H9 (cell line): ENCODE measurements around the gene UNC5C. TPM values are rescaled to one million over a fixed set of nuclear protein-coding genes. Genes with fewer than 3 reads are reported as not detected.

Source experiments
- DNase-seq: peaks from one replicate; pipeline ENCODE4 v3.0.0-alpha.2; 2017
- H2AFZ ChIP-seq: one replicate; pipeline ENCODE4 v1.6.1; 2013; ENCODE audit warnings: mild to moderate bottlenecking, low read length, control low read depth, moderate library complexity
- H2AK5ac ChIP-seq: 2 replicates; pipeline ENCODE4 v1.6.1; 2013; ENCODE audit warnings: low read length, control low read depth, mixed read lengths; ENCODE audit not compliant: insufficient read length
- H2BK120ac ChIP-seq: one replicate; pipeline ENCODE4 v1.6.1; 2013; ENCODE audit warnings: low read depth, mild to moderate bottlenecking, low read length, control low read depth, inconsistent platforms; ENCODE audit not compliant: poor library complexity, severe bottlenecking
- H2BK12ac ChIP-seq: 2 replicates; pipeline ENCODE4 v1.6.1; 2013; ENCODE audit warnings: low read length, control low read depth, mixed read lengths, low read depth; ENCODE audit not compliant: insufficient read length
- H2BK15ac ChIP-seq: 2 replicates; pipeline ENCODE4 v1.6.1; 2013; ENCODE audit warnings: low read depth, low read length, control low read depth
- H2BK20ac ChIP-seq: one replicate; pipeline ENCODE4 v1.6.1; 2013; ENCODE audit warnings: low read depth, mild to moderate bottlenecking, low read length, control low read depth, inconsistent platforms; ENCODE audit not compliant: poor library complexity, severe bottlenecking
- H2BK5ac ChIP-seq: 2 replicates; pipeline ENCODE4 v1.6.1; 2013; ENCODE audit warnings: low read length, control low read depth, mixed read lengths; ENCODE audit not compliant: insufficient read length
- H3K14ac ChIP-seq: 2 replicates; pipeline ENCODE4 v1.6.1; 2013; ENCODE audit warnings: low read length, control low read depth; ENCODE audit not compliant: insufficient read depth
- H3K18ac ChIP-seq: 2 replicates; pipeline ENCODE4 v1.6.1; 2013; ENCODE audit warnings: low read depth, mild to moderate bottlenecking, mixed read lengths, low read length, control low read depth; ENCODE audit not compliant: insufficient read length
- H3K23ac ChIP-seq: 2 replicates; pipeline ENCODE4 v1.6.1; 2013; ENCODE audit warnings: low read length, control low read depth, mixed read lengths, low read depth; ENCODE audit not compliant: insufficient read length
- H3K23me2 ChIP-seq: 2 replicates; pipeline ENCODE4 v1.6.1; 2013; ENCODE audit warnings: low read depth, mild to moderate bottlenecking, mixed read lengths, low read length, control low read depth; ENCODE audit not compliant: insufficient read length, poor library complexity, severe bottlenecking
- H3K27ac ChIP-seq: 2 replicates; pipeline ENCODE4 v1.5.1; 2013; ENCODE audit warnings: low read length, control low read depth, mixed read lengths, low read depth; ENCODE audit not compliant: insufficient read length
- H3K27me3 ChIP-seq: 2 replicates; pipeline ENCODE4 v1.6.1; 2013; ENCODE audit warnings: low read length, control low read depth, inconsistent platforms; ENCODE audit not compliant: insufficient read depth
- H3K4ac ChIP-seq: 2 replicates; pipeline ENCODE4 v1.6.1; 2013; ENCODE audit warnings: low read depth, mild to moderate bottlenecking, control low read depth, inconsistent platforms, low read length, moderate library complexity
- H3K4me1 ChIP-seq: 2 replicates; pipeline ENCODE4 v1.6.1; 2013; ENCODE audit warnings: low read length, control low read depth, inconsistent platforms; ENCODE audit not compliant: insufficient read depth
- H3K4me2 ChIP-seq: 2 replicates; pipeline ENCODE4 v1.6.1; 2013; ENCODE audit warnings: low read length, control low read depth, mixed read lengths; ENCODE audit not compliant: insufficient read length, insufficient read depth
- H3K56ac ChIP-seq: 2 replicates; pipeline ENCODE4 v1.6.1; 2013; ENCODE audit warnings: low read depth, mild to moderate bottlenecking, mixed read lengths, low read length, control low read depth; ENCODE audit not compliant: insufficient read length
- H3K79me1 ChIP-seq: 2 replicates; pipeline ENCODE4 v1.6.1; 2013; ENCODE audit warnings: low read depth, mild to moderate bottlenecking, moderate library complexity, low read length, control low read depth, inconsistent platforms; ENCODE audit not compliant: insufficient read depth, poor library complexity, severe bottlenecking
- H3K79me2 ChIP-seq: 2 replicates; pipeline ENCODE4 v1.6.1; 2013; ENCODE audit warnings: low read length, control low read depth, inconsistent platforms; ENCODE audit not compliant: insufficient read depth
- H3K9ac ChIP-seq: 2 replicates; pipeline ENCODE4 v1.6.1; 2013; ENCODE audit warnings: low read length, control low read depth, mixed read lengths; ENCODE audit not compliant: insufficient read length; ENCODE audit errors: extremely low read depth
- H3K9me3 ChIP-seq: one replicate; pipeline ENCODE4 v1.6.1; 2013; ENCODE audit warnings: low read depth, low read length, inconsistent platforms; ENCODE audit not compliant: control insufficient read depth
- H3T11ph ChIP-seq: one replicate; pipeline ENCODE4 v1.6.1; 2013; ENCODE audit warnings: mild to moderate bottlenecking, low read length, control low read depth, inconsistent platforms
- H4K20me1 ChIP-seq: one replicate; pipeline ENCODE4 v1.6.1; 2013; ENCODE audit not compliant: control insufficient read depth, insufficient read length, insufficient read depth
- H4K5ac ChIP-seq: 2 replicates; pipeline ENCODE4 v1.6.1; 2013; ENCODE audit warnings: low read depth, mild to moderate bottlenecking, mixed read lengths, low read length, control low read depth; ENCODE audit not compliant: insufficient read length
- H4K8ac ChIP-seq: replicated peaks from 2 replicates; pipeline ENCODE4 v1.6.1; 2013; ENCODE audit warnings: low read length, control low read depth, mixed read lengths, low read depth; ENCODE audit not compliant: insufficient read length
- H4K91ac ChIP-seq: 2 replicates; pipeline ENCODE4 v1.6.1; 2013; ENCODE audit warnings: low read depth, mild to moderate bottlenecking, moderate library complexity, mixed read lengths, low read length, control low read depth; ENCODE audit not compliant: insufficient read length
- H3K27ac Mint-ChIP-seq, 3 experiments: 2 replicates in 2 of 3; 3 replicates in 1 of 3; pipeline ENCODE4 v1.8.0; 2020 to 2021; ENCODE audit warnings: mixed read lengths in 3 of 3, mild to moderate bottlenecking in 1 of 3, moderate library complexity in 1 of 3
- H3K27me3 Mint-ChIP-seq: 2 replicates; pipeline ENCODE4 v1.8.0; 2021; ENCODE audit warnings: low read depth, mild to moderate bottlenecking, moderate library complexity, mixed read lengths
- H3K36me3 Mint-ChIP-seq, 3 experiments: 2 replicates in 2 of 3; 3 replicates in 1 of 3; pipeline ENCODE4 v1.8.0; 2020 to 2021; ENCODE audit warnings: low read depth in 3 of 3, mixed read lengths in 3 of 3; ENCODE audit not compliant: insufficient read depth in 1 of 3
- H3K4me1 Mint-ChIP-seq, 2 experiments: 2 replicates each; pipeline ENCODE4 v1.8.0; 2020; ENCODE audit warnings: mixed read lengths in 2 of 2
- H3K4me3 Mint-ChIP-seq, 2 experiments: 2 replicates in 1 of 2; 3 replicates in 1 of 2; pipeline ENCODE4 v1.8.0; 2020 to 2021; ENCODE audit warnings: mild to moderate bottlenecking in 2 of 2, mixed read lengths in 2 of 2, moderate library complexity in 1 of 2
- H3K9me3 Mint-ChIP-seq, 2 experiments: 2 replicates in 1 of 2; 3 replicates in 1 of 2; pipeline ENCODE4 v1.8.0; 2020; ENCODE audit warnings: mild to moderate bottlenecking in 2 of 2, mixed read lengths in 2 of 2, moderate library complexity in 1 of 2
- WGBS: extraction: QIAGEN DNeasy Blood & Tissue Kit; methylation state at CpG from one replicate; pipeline ENCODE4 v1.1.7; 2013; ENCODE audit warnings: missing lambda C conversion rate, low lambda C conversion rate, mixed read lengths; ENCODE audit not compliant: insufficient read length; ENCODE audit errors: extremely low coverage; 5-methylcytosine and 5-hydroxymethylcytosine counted together
- total RNA-seq: library from RNA; stranded (reverse); gene quantifications from 2 replicates; pipeline ENCODE4 v1.2.1, GENCODE V29; 2021
- TF ChIP-seq, protein P1 (sequence below): fragments of 200-600 bp; sonication (generic); conservative IDR thresholded peaks from 3 replicates; pipeline ENCODE4 v1.8.0; 2021; ENCODE audit warnings: antibody characterized with exemption, mild to moderate bottlenecking

Gene UNC5C
- total RNA-seq, 1 experiment from 2014 or later, result not detected

DNA sequence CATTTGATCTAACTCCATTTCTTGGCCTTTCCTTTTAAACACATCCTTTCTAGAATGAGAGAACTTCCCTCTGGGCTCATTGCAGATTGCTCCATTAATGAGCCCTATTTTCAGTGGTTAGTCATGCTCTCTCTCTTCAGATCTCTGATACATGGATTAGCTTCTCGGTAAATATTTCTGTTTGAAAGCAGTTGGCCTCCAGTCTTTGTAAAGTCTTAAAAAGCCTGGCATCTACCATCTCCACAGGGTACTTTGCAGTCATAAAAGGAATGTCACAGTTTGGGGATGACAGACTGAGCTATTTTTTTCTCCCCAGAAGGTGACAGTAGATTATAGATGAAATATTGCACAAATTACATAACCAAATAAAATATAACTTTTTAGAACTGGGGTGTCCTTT is 72.7 kb downstream of the UNC5C start:
- H3K36me3 Mint-ChIP-seq, result no peaks in the 10 kb centered on the region

More for the DNA sequence above, 72.7 kb downstream of the UNC5C start:
- TF ChIP-seq, protein P1, sequence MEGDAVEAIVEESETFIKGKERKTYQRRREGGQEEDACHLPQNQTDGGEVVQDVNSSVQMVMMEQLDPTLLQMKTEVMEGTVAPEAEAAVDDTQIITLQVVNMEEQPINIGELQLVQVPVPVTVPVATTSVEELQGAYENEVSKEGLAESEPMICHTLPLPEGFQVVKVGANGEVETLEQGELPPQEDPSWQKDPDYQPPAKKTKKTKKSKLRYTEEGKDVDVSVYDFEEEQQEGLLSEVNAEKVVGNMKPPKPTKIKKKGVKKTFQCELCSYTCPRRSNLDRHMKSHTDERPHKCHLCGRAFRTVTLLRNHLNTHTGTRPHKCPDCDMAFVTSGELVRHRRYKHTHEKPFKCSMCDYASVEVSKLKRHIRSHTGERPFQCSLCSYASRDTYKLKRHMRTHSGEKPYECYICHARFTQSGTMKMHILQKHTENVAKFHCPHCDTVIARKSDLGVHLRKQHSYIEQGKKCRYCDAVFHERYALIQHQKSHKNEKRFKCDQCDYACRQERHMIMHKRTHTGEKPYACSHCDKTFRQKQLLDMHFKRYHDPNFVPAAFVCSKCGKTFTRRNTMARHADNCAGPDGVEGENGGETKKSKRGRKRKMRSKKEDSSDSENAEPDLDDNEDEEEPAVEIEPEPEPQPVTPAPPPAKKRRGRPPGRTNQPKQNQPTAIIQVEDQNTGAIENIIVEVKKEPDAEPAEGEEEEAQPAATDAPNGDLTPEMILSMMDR, result no peak
- Mint-ChIP-seq H3K27ac (no peak overlapping the region; a peak in 1 of 7 replicates), H3K4me1 (peaks cover 2 to 3% of the 10 kb centered on the region in 2 experiments; a peak in 2 of 4 replicates), H3K27me3 (no peaks in the 10 kb centered on the region), H3K4me3 (no peak overlapping the region), H3K9me3 (no peaks in the 10 kb centered on the region)
- H3K4me2 ChIP-seq, result no peak overlapping the region
- no peak overlapping the region for H2BK15ac ChIP-seq
- no peak overlapping the region for H3K9ac ChIP-seq
- H4K5ac ChIP-seq, result no peak overlapping the region
- H3K56ac ChIP-seq, result no peak overlapping the region
- no peak overlapping the region for H2AFZ ChIP-seq
- H3K9me3 ChIP-seq, result no peaks in the 10 kb centered on the region
- H3T11ph ChIP-seq, result no peak overlapping the region
- H2BK5ac ChIP-seq, result no peak overlapping the region
- no peaks in the 10 kb centered on the region for H3K23me2 ChIP-seq
- H4K91ac ChIP-seq, result no peak overlapping the region
- H3K14ac ChIP-seq, result no peak overlapping the region
- H3K79me1 ChIP-seq, result no peaks in the 10 kb centered on the region
- no peak overlapping the region for H2BK20ac ChIP-seq
- DNase-seq, result no peak
- no CpG with 5 or more reads among the region's 1 CpG for WGBS
- H4K20me1 ChIP-seq, result no peaks in the 10 kb centered on the region
- H4K8ac ChIP-seq, result no peak overlapping the region
- no peak overlapping the region for H2BK12ac ChIP-seq
- no peak overlapping the region for H2AK5ac ChIP-seq
- H3K4me1 ChIP-seq, result no peaks in the 10 kb centered on the region
- no peaks in the 10 kb centered on the region for H3K27me3 ChIP-seq
- no peaks in the 10 kb centered on the region for H3K79me2 ChIP-seq
- no peak overlapping the region for H3K4ac ChIP-seq
- no peak overlapping the region for H3K23ac ChIP-seq
- H2BK120ac ChIP-seq, result no peak overlapping the region
- H3K27ac ChIP-seq, result no peak overlapping the region
- no peak overlapping the region for H3K18ac ChIP-seq
